ENCODE measurements around the gene FRAS1. TPM values are rescaled to one million over a fixed set of nuclear protein-coding genes. Genes with fewer than 3 reads are reported as not detected.

FRAS1 gene
- total RNA-seq, 4 donors from 2014 or later = 3.1 to 11.4 (median 6.7) TPM

DNA sequence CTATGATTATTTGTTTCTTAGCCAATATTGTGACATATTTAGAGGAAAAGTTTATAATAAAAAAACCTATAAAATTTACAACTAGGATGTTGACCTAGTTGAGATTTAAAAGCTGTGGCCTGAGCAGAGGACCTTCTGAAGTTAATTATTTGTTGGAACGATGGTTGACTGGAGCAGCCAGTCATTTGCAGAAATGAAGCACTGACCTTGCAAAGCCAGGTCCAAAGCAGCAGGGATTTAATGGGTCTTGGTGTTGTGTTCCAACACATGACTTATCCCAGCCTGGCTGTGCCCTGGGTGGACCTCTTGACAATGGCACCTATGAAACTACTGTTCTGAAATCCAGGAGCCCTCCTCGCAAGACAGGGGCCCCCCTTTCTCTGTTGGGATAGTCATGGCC lies 235.2 kb downstream of the FRAS1 start:
- no peak for TF ChIP-seq CTCF (IDR thresholded peaks at IDR 0.05)
- TF ChIP-seq POLR2A (IDR thresholded peaks at IDR 0.05) = no peak
- Histone ChIP-seq H3K27ac (no peak overlapping the region), H3K4me1 (peaks cover 0 to 16% (median 0%) of the 10 kb centered on the region in 3 donors), H3K4me3 (no peak overlapping the region), H3K27me3 (no peaks in the 10 kb centered on the region), H3K36me3 (no peaks in the 10 kb centered on the region), H3K9me3 (no peaks in the 10 kb centered on the region)
- 53 to 92% methylated on average over 2 of the region's 2 CpGs for WGBS, 2 donors
- intact Hi-C loops (cut with DNase I) = no loop called here
- DNase-seq = no peak

- intact Hi-C loops (cut with DNase I) = no loop called here
- H3K4me3 ChIP-seq = no peak overlapping the region
- no peak for DNase-seq
- 72 to 79% methylated on average over 2 of the region's 2 CpGs for WGBS, 2 donors
- no peaks in the 10 kb centered on the region for H3K9me3 ChIP-seq
- no peaks in the 10 kb centered on the region for H3K27me3 ChIP-seq
- H3K27ac ChIP-seq = no peak overlapping the region
- no peak for TF ChIP-seq CTCF (IDR thresholded peaks at IDR 0.05)
- TF ChIP-seq POLR2A (IDR thresholded peaks at IDR 0.05) = no peak
- H3K4me1 ChIP-seq = peaks cover 0 to 16% (median 0%) of the 10 kb centered on the region in 3 donors
- H3K36me3 ChIP-seq = no peaks in the 10 kb centered on the region
These were observed 235.7 kb downstream of the FRAS1 start for GRCh38 chr4:78292856-78293255.

- TF ChIP-seq POLR2A (IDR thresholded peaks at IDR 0.05) = no peak
- no peak for TF ChIP-seq CTCF (IDR thresholded peaks at IDR 0.05)
- intact Hi-C loops (cut with DNase I) = no loop called here
- no peak overlapping the region for H3K4me3 ChIP-seq
- WGBS, 2 donors = 30 to 55% methylated on average over 1 of the region's 1 CpG
- no peaks in the 10 kb centered on the region for H3K36me3 ChIP-seq
- no peaks in the 10 kb centered on the region for H3K9me3 ChIP-seq
- no peak for DNase-seq
- no peak overlapping the region for H3K27ac ChIP-seq
- H3K4me1 ChIP-seq = peaks cover 0 to 16% (median 0%) of the 10 kb centered on the region in 3 donors
- H3K27me3 ChIP-seq = no peaks in the 10 kb centered on the region
These were observed 236.2 kb downstream of the FRAS1 start for GRCh38 chr4:78293348-78293747.

DNA sequence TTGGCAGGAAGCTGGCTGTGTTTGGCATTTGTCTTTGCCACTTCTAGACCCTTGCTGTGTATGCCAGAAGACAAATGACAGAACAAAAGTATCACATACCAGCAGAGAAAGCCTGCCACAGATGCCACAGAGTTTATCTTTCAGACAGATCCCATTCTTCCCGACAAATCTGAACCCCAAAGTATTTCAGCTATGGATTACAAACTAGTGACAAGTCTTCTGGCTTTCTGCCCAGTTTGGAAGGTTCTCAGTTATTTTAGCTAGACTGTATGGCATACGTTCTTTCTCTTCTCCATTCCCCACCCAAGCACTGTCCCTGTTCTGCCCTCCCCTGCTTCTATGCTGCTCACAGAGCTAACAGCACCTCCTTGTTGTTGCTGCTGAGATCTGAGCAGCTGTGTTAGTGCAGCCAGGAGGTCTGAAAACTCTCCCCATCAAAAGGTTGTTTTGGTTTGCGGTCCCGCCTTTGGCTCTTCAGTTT lies 236.7 kb downstream of the FRAS1 start:
- H3K4me3 ChIP-seq = no peak overlapping the region
- H3K4me1 ChIP-seq = peaks cover 0 to 16% (median 0%) of the 10 kb centered on the region in 3 donors
- TF ChIP-seq CTCF (IDR thresholded peaks at IDR 0.05) = no peak
- TF ChIP-seq POLR2A (IDR thresholded peaks at IDR 0.05) = no peak
- no peak for DNase-seq
- no peaks in the 10 kb centered on the region for H3K27me3 ChIP-seq
- no peaks in the 10 kb centered on the region for H3K9me3 ChIP-seq
- no peak overlapping the region for H3K27ac ChIP-seq
- H3K36me3 ChIP-seq = no peaks in the 10 kb centered on the region
- WGBS, 2 donors = 41 to 50% methylated on average over 4 of the region's 4 CpGs
- intact Hi-C loops (cut with DNase I) = no loop called here

DNA sequence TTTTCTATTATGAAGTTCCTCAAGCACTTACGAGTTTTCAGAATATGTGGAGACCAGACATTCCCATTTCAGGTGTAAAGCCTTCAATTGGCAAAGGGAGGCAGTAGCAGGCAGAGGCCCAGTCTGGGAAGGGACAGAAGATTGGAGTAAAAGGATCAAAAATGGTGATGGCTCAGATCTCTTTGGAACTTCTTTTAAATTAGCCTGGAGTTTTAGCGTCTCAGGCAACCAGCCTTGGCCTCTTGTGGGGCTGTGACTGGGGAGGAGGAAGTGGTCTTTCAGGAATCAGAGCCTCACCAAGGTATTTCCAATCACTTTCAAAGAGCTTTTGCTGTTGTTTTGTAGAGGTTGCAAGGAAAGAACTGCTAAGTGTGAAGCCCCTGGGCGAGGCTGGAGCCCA lies 239.1 kb downstream of the FRAS1 start:
- no peak overlapping the region for H3K27ac ChIP-seq
- H3K36me3 ChIP-seq = no peaks in the 10 kb centered on the region
- 72 to 82% methylated on average over 3 of the region's 3 CpGs for WGBS, 2 donors
- intact Hi-C loops (cut with DNase I) = no loop called here
- H3K4me3 ChIP-seq = no peak overlapping the region
- no peaks in the 10 kb centered on the region for H3K9me3 ChIP-seq
- DNase-seq = no peak
- H3K4me1 ChIP-seq = peaks cover 0 to 16% (median 0%) of the 10 kb centered on the region in 3 donors
- TF ChIP-seq POLR2A (IDR thresholded peaks at IDR 0.05) (no peak), CTCF (IDR thresholded peaks at IDR 0.05) (no peak)
- no peaks in the 10 kb centered on the region for H3K27me3 ChIP-seq
